ENCODE data around the gene ECE1.

ECE1 gene

GRCh38 chr1:21324368-21325141 lies 34.3 kb upstream of the ECE1 start:
- no peak overlapping the region for H4K8ac ChIP-seq (ENCODE audit: low read depth, low read length)
- H3K4ac ChIP-seq (ENCODE audit: low read length), result no peak overlapping the region
- no peaks in the 10 kb centered on the region for H3K36me3 ChIP-seq (replicated peaks in 1 of 2; ENCODE audit: control insufficient read depth in 2 of 2, insufficient read depth in 2 of 2, low read length in 2 of 2)
- H2BK120ac ChIP-seq (ENCODE audit: low read depth, low read length), result peak overlapping the region; percentile 69
- H3K4me1 ChIP-seq (ENCODE audit: control insufficient read depth in 2 of 2, insufficient read depth in 1 of 2, low read depth in 1 of 2, low read length in 2 of 2), result peaks cover 59 to 68% of the 10 kb centered on the region in 2 donors
- no CpG with 5 or more reads among the region's 14 CpGs for WGBS, 2 donors (ENCODE audit: extremely low coverage in 2 of 2, insufficient read length in 2 of 2, insufficient replicate concordance in 1 of 2)
- H3K27me3 ChIP-seq (ENCODE audit: control insufficient read depth in 3 of 3, insufficient read depth in 3 of 3, low read depth in 1 of 3, low read length in 3 of 3), result no peaks in the 10 kb centered on the region
- no peak overlapping the region for H2BK15ac ChIP-seq (ENCODE audit: low read length)
- H3K4me3 ChIP-seq (ENCODE audit: low read length in 2 of 2), result no peak overlapping the region
- no peak overlapping the region for H2BK12ac ChIP-seq (ENCODE audit: low read length)
- DNase-seq (ENCODE audit: low spot score), result no peak
- H3K79me1 ChIP-seq (ENCODE audit: low read depth, low read length), result no peaks in the 10 kb centered on the region
- no peaks in the 10 kb centered on the region for H3K9me3 ChIP-seq (replicated peaks in 1 of 2; ENCODE audit: control insufficient read depth in 2 of 2, insufficient read depth in 1 of 2, low read depth in 1 of 2, low read length in 2 of 2)
- H3K23ac ChIP-seq (ENCODE audit: low read depth, low read length, poor library complexity), result no peak overlapping the region
- peak overlapping the region; percentile 60 for H2AFZ ChIP-seq (ENCODE audit: low read length)
- no peak overlapping the region for H4K91ac ChIP-seq (ENCODE audit: low read depth, low read length, poor library complexity)
- peak overlapping the region; percentile 34 for H3K4me2 ChIP-seq (ENCODE audit: insufficient read depth, low read length, poor library complexity, severe bottlenecking)
- peak overlapping the region; percentile 11 for H3K18ac ChIP-seq (ENCODE audit: low read length)
- H2BK5ac ChIP-seq (ENCODE audit: low read length), result no peak overlapping the region
- H3K9ac ChIP-seq (ENCODE audit: low read depth, low read length, poor library complexity), result no peak overlapping the region
- H3K14ac ChIP-seq (ENCODE audit: low read length), result no peak overlapping the region
- H2AK5ac ChIP-seq (ENCODE audit: low read depth, low read length), result no peak overlapping the region
- H3K27ac ChIP-seq (replicated peaks; ENCODE audit: low read length), result peak overlapping the region; percentile 58

DNA sequence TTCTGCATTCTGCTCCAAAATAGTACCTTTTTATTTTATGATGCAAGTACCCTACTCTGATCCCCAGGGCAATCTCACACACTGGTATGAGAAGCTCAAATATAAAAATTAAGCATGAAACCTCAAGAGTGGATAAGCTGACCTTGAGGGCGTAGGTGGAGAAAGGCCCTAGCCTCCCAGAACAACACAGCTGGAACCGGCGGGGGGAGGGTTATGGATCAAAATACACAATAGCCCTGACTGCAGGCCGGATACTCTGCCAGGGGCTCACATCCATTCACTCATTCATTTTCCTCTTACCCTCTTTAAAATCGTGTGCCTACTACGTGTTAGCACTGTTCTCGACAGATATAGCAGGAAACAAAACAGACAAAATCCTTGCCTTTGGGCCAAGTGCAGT lies 32.8 kb upstream of the ECE1 start:
- WGBS, 2 donors (ENCODE audit: extremely low coverage in 2 of 2, insufficient read length in 2 of 2, insufficient replicate concordance in 1 of 2), result no CpG with 5 or more reads among the region's 7 CpGs

DNA sequence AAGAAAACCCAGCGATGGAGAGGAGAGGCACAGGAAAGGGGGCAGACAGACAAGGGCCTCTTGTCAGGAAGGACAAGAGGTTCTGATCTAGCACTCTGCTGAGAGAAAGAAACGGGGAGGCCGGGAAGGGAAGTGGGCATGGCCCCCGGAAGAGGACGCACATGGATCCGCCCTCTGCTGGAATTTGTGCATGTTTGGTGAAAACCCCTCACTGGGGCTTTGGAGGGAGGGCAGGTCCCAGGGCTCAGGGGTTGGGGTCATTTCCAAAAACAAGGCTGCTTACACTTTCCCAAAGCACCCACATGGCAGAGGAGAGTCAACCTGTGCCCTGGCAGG lies 32.4 kb upstream of the ECE1 start:
- no peak for DNase-seq (ENCODE audit: low spot score)
- Histone ChIP-seq H2BK15ac (ENCODE audit: low read length) (peak overlapping the region; percentile 23), H2AK5ac (ENCODE audit: low read depth, low read length) (peak overlapping the region; percentile 42), H3K27me3 (ENCODE audit: control insufficient read depth in 3 of 3, insufficient read depth in 3 of 3, low read depth in 1 of 3, low read length in 3 of 3) (no peaks in the 10 kb centered on the region), H3K36me3 (replicated peaks in 1 of 2; ENCODE audit: control insufficient read depth in 2 of 2, insufficient read depth in 2 of 2, low read length in 2 of 2) (no peaks in the 10 kb centered on the region), H4K91ac (ENCODE audit: low read depth, low read length, poor library complexity) (no peak overlapping the region), H3K9me3 (replicated peaks in 1 of 2; ENCODE audit: control insufficient read depth in 2 of 2, insufficient read depth in 1 of 2, low read depth in 1 of 2, low read length in 2 of 2) (no peaks in the 10 kb centered on the region), H3K14ac (ENCODE audit: low read length) (no peak overlapping the region), H3K4me2 (ENCODE audit: insufficient read depth, low read length, poor library complexity, severe bottlenecking) (no peak overlapping the region), H3K23ac (ENCODE audit: low read depth, low read length, poor library complexity) (no peak overlapping the region), H2BK5ac (ENCODE audit: low read length) (no peak overlapping the region), H3K4me1 (ENCODE audit: control insufficient read depth in 2 of 2, insufficient read depth in 1 of 2, low read depth in 1 of 2, low read length in 2 of 2) (peaks cover 65 to 79% of the 10 kb centered on the region in 2 donors), H3K27ac (replicated peaks; ENCODE audit: low read length) (no peak overlapping the region), H3K4me3 (ENCODE audit: low read length in 2 of 2) (no peak overlapping the region), H3K9ac (ENCODE audit: low read depth, low read length, poor library complexity) (no peak overlapping the region), H2BK120ac (ENCODE audit: low read depth, low read length) (no peak overlapping the region), H3K79me1 (ENCODE audit: low read depth, low read length) (no peaks in the 10 kb centered on the region), H4K8ac (ENCODE audit: low read depth, low read length) (no peak overlapping the region), H2AFZ (ENCODE audit: low read length) (peak overlapping the region; percentile 5), H3K18ac (ENCODE audit: low read length) (no peak overlapping the region), H3K4ac (ENCODE audit: low read length) (no peak overlapping the region), H2BK12ac (ENCODE audit: low read length) (no peak overlapping the region)
- WGBS, 2 donors (ENCODE audit: extremely low coverage in 2 of 2, insufficient read length in 2 of 2, insufficient replicate concordance in 1 of 2), result no CpG with 5 or more reads among the region's 6 CpGs

More for the DNA sequence above, 32.8 kb upstream of the ECE1 start:
- Histone ChIP-seq H3K79me1 (ENCODE audit: low read depth, low read length) (no peaks in the 10 kb centered on the region), H2BK15ac (ENCODE audit: low read length) (no peak overlapping the region), H2BK12ac (ENCODE audit: low read length) (no peak overlapping the region), H3K18ac (ENCODE audit: low read length) (no peak overlapping the region), H3K27me3 (ENCODE audit: control insufficient read depth in 3 of 3, insufficient read depth in 3 of 3, low read depth in 1 of 3, low read length in 3 of 3) (no peaks in the 10 kb centered on the region), H3K4ac (ENCODE audit: low read length) (no peak overlapping the region), H3K23ac (ENCODE audit: low read depth, low read length, poor library complexity) (no peak overlapping the region), H3K4me2 (ENCODE audit: insufficient read depth, low read length, poor library complexity, severe bottlenecking) (no peak overlapping the region), H4K8ac (ENCODE audit: low read depth, low read length) (no peak overlapping the region), H2AK5ac (ENCODE audit: low read depth, low read length) (no peak overlapping the region), H3K14ac (ENCODE audit: low read length) (no peak overlapping the region), H3K27ac (replicated peaks; ENCODE audit: low read length) (no peak overlapping the region), H3K4me3 (ENCODE audit: low read length in 2 of 2) (no peak overlapping the region), H3K4me1 (ENCODE audit: control insufficient read depth in 2 of 2, insufficient read depth in 1 of 2, low read depth in 1 of 2, low read length in 2 of 2) (peaks cover 65 to 79% of the 10 kb centered on the region in 2 donors), H4K91ac (ENCODE audit: low read depth, low read length, poor library complexity) (no peak overlapping the region), H3K9me3 (replicated peaks in 1 of 2; ENCODE audit: control insufficient read depth in 2 of 2, insufficient read depth in 1 of 2, low read depth in 1 of 2, low read length in 2 of 2) (no peaks in the 10 kb centered on the region), H2BK120ac (ENCODE audit: low read depth, low read length) (no peak overlapping the region), H3K9ac (ENCODE audit: low read depth, low read length, poor library complexity) (no peak overlapping the region), H3K36me3 (replicated peaks in 1 of 2; ENCODE audit: control insufficient read depth in 2 of 2, insufficient read depth in 2 of 2, low read length in 2 of 2) (no peaks in the 10 kb centered on the region), H2BK5ac (ENCODE audit: low read length) (no peak overlapping the region), H2AFZ (ENCODE audit: low read length) (no peak overlapping the region)
- no peak for DNase-seq (ENCODE audit: low spot score)

DNA sequence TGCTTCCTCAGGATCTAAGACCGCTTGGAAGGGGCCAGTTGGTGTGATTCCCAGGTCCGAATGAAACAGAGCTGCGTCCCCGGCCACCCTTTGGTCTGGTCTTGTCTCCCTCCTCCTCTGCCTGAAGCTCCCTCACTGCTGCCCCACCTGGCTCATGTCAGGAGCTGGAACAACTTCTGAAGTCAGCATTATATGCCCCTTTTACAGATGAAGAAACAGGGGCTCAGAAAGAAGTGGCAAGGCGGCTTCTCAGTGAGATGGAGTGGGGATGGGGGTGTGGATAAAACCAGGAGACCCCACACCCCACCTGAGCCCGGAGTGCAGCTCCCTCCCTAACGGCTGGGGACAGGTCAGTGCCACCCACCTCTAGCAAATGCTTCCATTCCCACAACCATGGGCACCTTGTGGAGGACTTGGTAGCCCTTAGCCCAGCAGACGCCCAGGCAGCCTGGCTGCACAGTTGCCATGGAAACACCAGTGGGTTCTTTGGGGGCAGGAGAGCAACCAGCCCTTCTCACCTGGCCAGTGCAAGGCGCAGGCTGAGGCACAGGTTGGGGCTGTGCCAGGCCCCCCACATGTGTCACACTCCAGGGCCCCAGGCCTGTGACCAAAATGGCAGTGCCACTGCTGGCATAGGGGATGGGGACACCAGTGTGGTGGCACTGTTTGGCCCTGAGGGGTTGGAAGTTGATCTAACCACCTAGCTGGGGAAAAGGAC lies 31.9 kb upstream of the ECE1 start:
- H3K9me3 ChIP-seq (replicated peaks in 1 of 2; ENCODE audit: control insufficient read depth in 2 of 2, insufficient read depth in 1 of 2, low read depth in 1 of 2, low read length in 2 of 2), result no peaks in the 10 kb centered on the region
- H3K14ac ChIP-seq (ENCODE audit: low read length), result peak overlapping the region; percentile 49
- no peak overlapping the region for H3K27ac ChIP-seq (replicated peaks; ENCODE audit: low read length)
- H2AFZ ChIP-seq (ENCODE audit: low read length), result peak overlapping the region; percentile 5
- H2BK15ac ChIP-seq (ENCODE audit: low read length), result peak overlapping the region; percentile 23
- peaks cover 64 to 74% of the 10 kb centered on the region in 2 donors for H3K4me1 ChIP-seq (ENCODE audit: control insufficient read depth in 2 of 2, insufficient read depth in 1 of 2, low read depth in 1 of 2, low read length in 2 of 2)
- peak overlapping the region; percentile 42 for H2AK5ac ChIP-seq (ENCODE audit: low read depth, low read length)
- no peak overlapping the region for H4K8ac ChIP-seq (ENCODE audit: low read depth, low read length)
- DNase-seq (ENCODE audit: low spot score), result no peak
- H4K91ac ChIP-seq (ENCODE audit: low read depth, low read length, poor library complexity), result no peak overlapping the region
- H3K9ac ChIP-seq (ENCODE audit: low read depth, low read length, poor library complexity), result no peak overlapping the region
- WGBS, 2 donors (ENCODE audit: extremely low coverage in 2 of 2, insufficient read length in 2 of 2, insufficient replicate concordance in 1 of 2), result no CpG with 5 or more reads among the region's 9 CpGs
- no peak overlapping the region for H2BK120ac ChIP-seq (ENCODE audit: low read depth, low read length)
- H3K27me3 ChIP-seq (ENCODE audit: control insufficient read depth in 3 of 3, insufficient read depth in 3 of 3, low read depth in 1 of 3, low read length in 3 of 3), result no peaks in the 10 kb centered on the region
- no peaks in the 10 kb centered on the region for H3K36me3 ChIP-seq (replicated peaks in 1 of 2; ENCODE audit: control insufficient read depth in 2 of 2, insufficient read depth in 2 of 2, low read length in 2 of 2)
- H2BK12ac ChIP-seq (ENCODE audit: low read length), result peak overlapping the region; percentile 33
- no peaks in the 10 kb centered on the region for H3K79me1 ChIP-seq (ENCODE audit: low read depth, low read length)
- no peak overlapping the region for H3K4ac ChIP-seq (ENCODE audit: low read length)
- H3K23ac ChIP-seq (ENCODE audit: low read depth, low read length, poor library complexity), result no peak overlapping the region
- H3K4me3 ChIP-seq (ENCODE audit: low read length in 2 of 2), result no peak overlapping the region
- no peak overlapping the region for H3K4me2 ChIP-seq (ENCODE audit: insufficient read depth, low read length, poor library complexity, severe bottlenecking)
- no peak overlapping the region for H2BK5ac ChIP-seq (ENCODE audit: low read length)
- H3K18ac ChIP-seq (ENCODE audit: low read length), result peak overlapping the region; percentile 55

Measured in neuronal stem cell (in vitro differentiated cells).